Panc1 (cell line): ENCODE measurements around the gene YDJC.

Experiments
- CTCF ChIP-seq: fragments of 450-650 bp; IDR thresholded peaks from 2 replicates; pipeline ENCODE4 v1.5.1; 2017; ENCODE audit warnings: mild to moderate bottlenecking
- POLR2AphosphoS5 ChIP-seq: IDR thresholded peaks from 2 replicates; pipeline ENCODE4 v1.6.1; 2012; ENCODE audit warnings: mild to moderate bottlenecking, low read depth, low read length, moderate library complexity
- TCF7L2 ChIP-seq: IDR thresholded peaks from 2 replicates; pipeline ENCODE4 v1.6.1; 2011; ENCODE audit warnings: mild to moderate bottlenecking, low read depth, low read length, inconsistent platforms

- TF ChIP-seq TCF7L2 (no peak), CTCF (no peak), POLR2AphosphoS5 (no peak)
Observed at GRCh38 chr22:21663738-21664137, 33.9 kb upstream of the YDJC start.
